HG03175 (cell line): ENCODE measurements around the gene ZNF28.
"Not testable (repeated sequence)": the region's sequence is repeated elsewhere in the genome, so short reads cannot be mapped to it uniquely, and the experiment has no call there.

Source experiments
- ATAC-seq: cut with Tn5 transposase; IDR thresholded peaks from one replicate; pipeline ENCODE4 v1.9.1; 2021; ENCODE audit warnings: mild to moderate bottlenecking, moderate library complexity; ENCODE audit not compliant: unreplicated experiment

Gene ZNF28

DNA sequence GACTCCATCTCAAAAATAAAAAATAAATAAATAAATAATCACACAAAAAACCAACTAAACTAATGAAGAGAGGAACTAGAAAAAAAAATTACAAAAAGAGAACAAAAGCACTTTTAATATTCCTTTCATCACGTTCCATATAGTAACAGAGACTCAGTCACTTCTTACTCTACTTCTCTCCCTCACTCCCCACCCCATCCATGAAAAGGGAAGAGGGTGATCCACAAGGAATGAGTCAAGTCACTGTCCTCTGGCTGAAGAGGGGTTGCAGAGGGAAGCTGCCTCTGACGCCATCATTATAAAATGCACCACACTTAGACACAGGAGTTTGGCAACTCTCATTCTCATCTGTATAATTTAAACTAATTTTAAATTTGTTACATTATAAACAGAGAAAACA lies 38.6 kb downstream of the ZNF28 start:
- ATAC-seq: not testable (repeated sequence)

DNA sequence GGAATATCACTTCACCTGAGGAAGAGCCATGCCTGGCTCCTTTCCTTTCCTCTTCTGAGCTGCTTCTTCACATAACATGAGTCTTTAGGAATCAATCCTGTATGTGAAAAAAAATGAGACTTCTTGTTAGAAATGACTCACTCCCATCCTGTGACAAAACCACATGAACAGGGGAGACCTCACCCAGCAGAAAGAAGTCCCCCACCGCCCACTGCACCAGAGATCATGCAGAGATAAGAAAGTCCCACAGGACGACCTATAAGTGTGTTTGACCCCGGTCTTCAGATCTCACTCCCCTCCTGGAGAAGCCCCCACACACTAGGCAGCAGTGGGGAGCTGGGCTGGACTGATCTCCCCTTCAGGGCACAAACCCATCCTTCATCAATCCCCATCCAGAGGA lies 42.6 kb downstream of the ZNF28 start:
- no peak for ATAC-seq

DNA sequence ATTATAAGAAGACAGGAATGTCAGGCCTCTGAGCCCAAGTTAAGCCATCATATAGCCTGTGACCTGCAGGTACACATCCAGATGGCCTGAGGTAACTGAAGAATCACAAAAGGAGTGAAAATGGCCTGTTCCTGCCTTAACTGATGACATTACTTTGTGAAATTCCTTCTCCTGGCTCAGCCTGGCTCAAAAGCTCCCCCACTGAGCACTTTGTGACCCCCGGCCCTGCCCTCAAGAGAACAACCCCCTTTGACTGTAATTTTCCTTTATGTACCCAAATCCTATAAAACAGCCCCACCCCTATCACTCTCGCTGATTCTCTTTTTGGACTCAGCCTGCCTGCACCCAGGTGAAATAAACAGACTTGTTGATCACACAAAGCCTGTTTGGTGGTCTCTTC lies 65.0 kb downstream of the ZNF28 start:
- not testable (repeated sequence) for ATAC-seq

DNA sequence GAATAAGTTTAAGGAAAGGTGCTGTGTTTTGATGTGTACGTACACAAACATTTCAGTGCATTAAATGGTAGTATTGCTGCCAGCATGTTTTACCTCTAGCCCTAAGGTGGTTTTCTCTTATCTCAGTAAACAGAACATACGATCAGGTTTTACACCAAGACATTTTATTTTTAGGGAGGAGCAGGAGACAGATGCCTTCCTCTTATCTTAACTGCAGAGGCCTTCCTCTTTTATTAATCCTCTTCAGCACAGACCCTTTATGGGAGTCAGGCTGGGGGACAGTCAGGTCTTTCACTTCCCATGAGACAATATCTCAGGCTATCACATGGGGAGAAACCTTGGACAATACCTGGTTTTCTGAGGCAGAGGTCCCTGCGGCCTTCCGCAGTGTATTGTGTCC lies 71.7 kb downstream of the ZNF28 start:
- ATAC-seq: no peak

DNA sequence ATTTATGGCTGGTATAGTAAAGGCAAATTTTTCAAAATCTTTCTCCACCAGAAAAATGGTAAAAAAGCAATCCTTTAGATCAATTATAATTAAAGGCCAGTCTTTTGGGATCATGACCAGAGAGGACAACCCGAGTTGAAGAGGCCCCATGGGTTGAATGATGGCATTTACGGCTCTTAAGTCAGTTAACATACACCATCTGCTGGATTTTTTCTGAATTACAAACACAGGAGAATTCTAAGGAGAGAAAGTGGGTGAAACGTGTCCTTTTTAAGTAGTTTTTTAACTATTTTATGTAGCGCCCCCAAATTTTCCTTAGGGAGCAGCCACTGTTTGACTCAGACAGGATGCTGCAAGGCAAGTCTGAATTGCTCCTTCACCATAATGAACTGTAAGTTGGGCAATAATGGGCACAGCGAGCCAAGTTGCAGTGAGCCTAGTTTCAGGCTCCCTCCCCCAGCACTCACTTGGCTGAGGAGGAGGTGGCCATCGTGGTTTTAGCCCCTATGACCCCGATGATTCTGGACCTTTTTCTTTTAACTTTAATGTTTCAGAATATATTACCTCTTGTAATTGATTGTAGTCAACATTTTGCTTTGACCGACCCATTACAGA lies 73.0 kb downstream of the ZNF28 start:
- ATAC-seq: no peak
